Stimulated activated CD4-positive, alpha-beta T cell treated with anti-CD3 and anti-CD28 coated beads, TNF-alpha, amount 100 ng/mL, for 1 hour (primary cell): Measurements from ENCODE around the gene PHC3.
"Not testable (repeated sequence)": the region's sequence is repeated elsewhere in the genome, so short reads cannot be mapped to it uniquely, and the experiment has no call there.

Experiments
- DNase-seq, 3 donors: peaks; one replicate each; pipeline ENCODE4 v3.0.0-alpha.2; 2020; ENCODE audit warnings: low read depth in 3 of 3, low spot score in 1 of 3

PHC3 gene

DNA sequence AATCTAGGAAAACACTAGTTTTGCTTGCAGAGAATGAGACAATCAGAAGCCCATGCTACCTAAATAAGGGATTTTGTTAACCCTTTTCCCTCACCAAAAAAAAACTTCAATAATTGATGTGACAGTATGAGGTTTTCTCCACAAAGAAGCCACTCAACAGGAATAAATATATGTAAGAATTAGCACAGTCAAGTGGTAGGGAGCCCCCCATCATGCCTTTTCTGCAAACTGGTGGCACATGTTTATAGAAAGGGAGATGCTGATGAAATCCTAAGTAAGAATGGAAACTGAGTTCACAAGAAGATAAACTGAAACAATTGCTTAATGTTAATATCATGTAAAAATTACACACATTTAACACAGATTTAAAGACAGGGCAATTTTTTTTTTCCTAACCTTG is 51.0 kb downstream of the PHC3 start:
- no peak for DNase-seq

- no peak for DNase-seq
Measured at GRCh38 chr3:170128977-170129431, 52.5 kb downstream of the PHC3 start.

GRCh38 chr3:170128259-170128976 is 53.1 kb downstream of the PHC3 start:
- no peak for DNase-seq

DNA sequence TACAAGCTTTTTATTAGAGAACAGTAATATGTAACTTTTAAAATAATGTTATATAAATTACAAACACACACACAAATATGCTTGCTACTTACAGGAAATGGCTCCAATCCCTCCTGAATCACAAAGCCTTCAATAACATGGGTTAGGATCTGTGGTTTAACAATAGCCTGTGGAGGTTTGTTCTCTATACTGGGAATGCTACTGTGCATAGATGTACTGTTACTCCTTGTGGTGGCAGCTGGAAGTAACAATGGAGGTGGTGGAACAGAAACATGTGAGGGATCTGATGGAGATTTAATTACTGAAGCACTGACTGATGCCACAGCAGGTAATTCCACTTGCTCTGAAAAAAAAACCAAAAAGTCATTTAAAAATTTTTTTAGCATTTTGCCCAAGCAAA is 64.4 kb downstream of the PHC3 start:
- no peak for DNase-seq

GRCh38 chr3:170114165-170114564 is 67.4 kb downstream of the PHC3 start:
- DNase-seq: not testable (repeated sequence)

DNA sequence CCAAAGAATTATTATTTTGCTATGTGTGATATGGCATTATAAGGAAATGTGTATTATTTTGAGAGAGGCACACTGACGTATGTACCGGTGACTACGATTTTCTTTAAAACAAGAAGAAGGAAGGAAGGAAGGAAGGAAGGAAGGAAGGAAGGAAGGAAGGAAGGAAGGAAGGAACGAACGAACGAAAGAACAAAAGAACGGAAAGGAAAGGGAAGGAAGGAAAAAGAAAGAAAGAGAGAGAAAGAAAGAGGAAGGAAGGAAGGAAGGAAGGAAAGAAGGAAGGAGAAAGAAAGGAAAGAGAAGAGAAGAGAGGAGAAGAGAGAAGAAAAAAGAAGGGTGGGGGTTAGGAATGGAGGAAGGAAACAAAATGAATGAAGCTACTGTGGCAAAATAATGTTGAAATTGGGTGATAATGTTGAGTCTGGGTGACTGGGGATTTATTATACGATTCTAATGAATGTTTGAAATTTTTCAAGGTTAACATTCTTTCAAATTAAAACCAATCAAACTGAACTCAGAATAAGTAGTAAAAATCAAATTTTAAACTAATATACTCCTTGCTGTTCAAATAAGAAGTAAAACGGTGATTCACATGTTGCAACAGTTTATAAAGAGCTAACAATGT is 70.3 kb downstream of the PHC3 start:
- DNase-seq: no peak

DNA sequence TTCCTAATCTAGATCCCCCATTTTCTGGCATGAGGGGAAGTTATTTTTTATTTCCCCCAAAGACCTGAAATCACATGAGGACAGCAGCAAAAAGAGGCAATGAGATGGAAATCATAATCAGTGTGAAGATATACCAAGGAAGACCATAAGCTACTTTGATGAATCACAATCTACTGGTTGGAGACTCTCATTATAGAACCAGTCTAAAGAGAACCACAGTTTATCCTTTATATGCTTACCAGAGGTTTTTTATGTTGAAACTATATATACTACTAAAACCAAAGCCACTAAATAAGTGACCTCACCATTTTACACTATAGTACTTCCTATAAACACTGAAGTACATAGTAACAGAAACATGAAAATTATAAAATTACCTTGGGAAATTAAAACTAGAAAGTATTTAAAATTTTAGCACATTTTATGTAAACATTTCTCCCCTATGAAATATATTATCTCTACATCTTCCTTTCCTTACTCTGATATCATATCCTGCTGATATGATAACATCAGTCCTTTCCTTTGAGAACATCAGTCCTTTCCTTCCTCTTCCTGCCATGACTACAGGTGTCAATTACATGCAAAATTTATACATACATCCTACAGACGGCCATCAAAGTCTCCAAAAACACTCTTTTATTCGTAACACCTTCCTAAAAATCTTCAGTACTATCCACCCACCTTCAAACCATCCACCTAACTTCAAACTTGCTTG is 71.8 kb downstream of the PHC3 start:
- no peak for DNase-seq

DNA sequence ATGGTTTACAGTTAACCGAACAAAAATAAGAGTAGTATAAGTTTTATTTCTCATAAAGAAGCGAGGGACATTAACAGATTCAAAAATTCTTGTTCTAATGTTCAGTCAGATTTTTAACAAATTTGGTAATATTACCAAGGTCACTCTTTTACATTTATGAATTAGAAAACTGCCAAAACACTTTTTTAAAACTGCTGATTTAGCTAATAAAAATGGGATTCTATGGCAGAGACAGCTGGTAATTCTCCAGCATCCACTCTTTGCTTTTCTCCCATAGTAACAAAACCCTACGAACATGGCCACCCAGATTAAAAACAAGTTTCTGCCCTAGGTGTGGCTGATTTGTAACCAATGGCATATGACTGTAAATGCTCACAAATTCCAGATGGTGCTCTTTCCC is 72.6 kb downstream of the PHC3 start:
- DNase-seq: no peak

GRCh38 chr3:170107941-170108340 is 73.6 kb downstream of the PHC3 start:
- DNase-seq: no peak

DNA sequence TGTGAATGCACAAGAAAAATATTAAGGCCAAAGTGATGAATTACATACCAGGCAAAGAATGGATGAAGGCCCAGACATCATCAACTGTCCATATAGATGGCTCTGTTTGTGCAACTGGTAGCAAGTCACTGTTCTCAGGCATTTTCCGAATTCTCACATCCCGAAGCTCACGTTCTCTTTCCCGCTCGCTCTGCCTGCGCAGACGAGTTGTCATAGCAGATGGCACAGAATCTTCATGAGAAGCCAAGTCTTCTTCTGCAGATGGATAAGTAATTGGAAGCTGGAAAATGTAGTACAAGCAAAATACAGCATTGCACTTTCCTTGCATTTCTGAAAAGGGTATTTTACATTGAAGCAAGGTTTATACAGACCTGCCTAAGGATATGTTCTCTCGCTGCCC is 79.1 kb downstream of the PHC3 start:
- no peak for DNase-seq

- no peak for DNase-seq
Measured at GRCh38 chr3:170100944-170101343, 80.6 kb downstream of the PHC3 start.

GRCh38 chr3:170098753-170099152 is 82.8 kb downstream of the PHC3 start:
- DNase-seq: no peak

DNA sequence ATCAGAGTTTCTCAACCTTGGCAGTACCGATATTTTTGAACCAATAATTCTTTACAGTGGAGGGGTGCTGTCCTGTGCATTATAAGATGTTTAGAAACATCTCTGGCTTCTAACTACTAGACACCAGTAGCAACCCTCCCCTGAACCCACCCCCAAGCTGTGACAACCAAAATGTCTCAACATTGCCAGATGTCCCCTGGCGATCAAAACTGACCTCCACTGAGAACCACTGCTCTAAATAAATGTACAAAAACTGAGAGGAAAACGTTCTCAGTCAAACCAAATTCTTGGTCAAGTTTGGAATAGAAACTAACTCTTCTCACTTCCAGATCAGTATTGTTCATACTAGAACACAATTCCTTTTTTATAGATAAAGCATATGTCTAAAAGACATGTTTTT is 85.2 kb downstream of the PHC3 start:
- no peak for DNase-seq

DNA sequence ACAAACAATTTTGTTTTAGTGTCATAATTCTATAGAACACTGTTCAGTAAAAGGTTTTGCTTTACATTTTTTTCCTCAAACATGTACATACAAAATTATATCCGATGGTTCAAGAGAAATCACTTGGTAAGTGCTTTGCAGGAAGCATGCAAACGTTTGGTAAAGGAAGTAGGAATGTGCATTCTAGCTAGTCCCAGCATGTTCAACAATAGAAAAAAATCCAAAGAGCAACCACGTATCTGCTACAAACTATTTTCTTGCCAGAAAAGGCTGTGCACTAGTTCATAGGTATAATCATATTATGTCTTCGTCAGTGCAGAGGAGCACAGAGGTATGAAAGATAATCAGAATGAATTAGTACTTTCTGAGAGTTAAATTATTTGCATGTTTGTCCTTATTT is 85.8 kb downstream of the PHC3 start:
- no peak for DNase-seq

GRCh38 chr3:170092907-170093306 is 88.6 kb downstream of the PHC3 start:
- DNase-seq: no peak

GRCh38 chr3:170090601-170090981 is 90.9 kb downstream of the PHC3 start:
- no peak for DNase-seq

DNA sequence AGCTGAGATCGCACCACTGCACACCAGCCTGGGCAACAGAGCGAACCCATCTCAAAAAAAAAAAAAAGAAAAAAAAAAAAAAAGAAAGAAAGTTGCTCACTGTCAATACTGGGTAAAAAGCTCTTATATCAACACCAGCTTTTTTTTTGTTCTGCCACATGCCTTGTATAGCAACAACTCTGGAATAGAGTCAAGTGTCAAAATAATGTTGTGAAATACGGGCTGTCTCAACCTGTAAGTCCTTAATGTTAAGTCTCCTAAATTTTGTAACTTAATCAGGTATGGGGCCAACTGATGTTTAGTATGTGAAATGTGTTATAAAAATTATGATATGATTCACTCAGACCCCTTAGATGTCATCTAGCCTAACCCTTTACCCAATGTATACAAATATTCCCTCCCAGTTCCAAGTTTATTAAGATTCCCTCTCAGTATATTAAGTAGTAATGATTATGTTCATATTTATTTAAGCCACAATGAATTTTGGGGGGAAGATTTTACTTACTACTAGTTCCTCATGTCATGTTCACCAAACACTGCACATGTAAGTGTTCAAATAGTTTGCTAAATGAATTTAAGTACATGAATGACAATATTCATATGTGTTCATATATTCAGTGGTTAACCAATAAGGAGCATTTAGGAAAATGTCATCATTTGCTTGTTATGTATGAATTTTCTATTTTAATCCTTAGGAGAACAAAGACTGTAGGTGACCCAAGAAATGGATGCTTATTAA is 91.5 kb downstream of the PHC3 start:
- DNase-seq: no peak

DNA sequence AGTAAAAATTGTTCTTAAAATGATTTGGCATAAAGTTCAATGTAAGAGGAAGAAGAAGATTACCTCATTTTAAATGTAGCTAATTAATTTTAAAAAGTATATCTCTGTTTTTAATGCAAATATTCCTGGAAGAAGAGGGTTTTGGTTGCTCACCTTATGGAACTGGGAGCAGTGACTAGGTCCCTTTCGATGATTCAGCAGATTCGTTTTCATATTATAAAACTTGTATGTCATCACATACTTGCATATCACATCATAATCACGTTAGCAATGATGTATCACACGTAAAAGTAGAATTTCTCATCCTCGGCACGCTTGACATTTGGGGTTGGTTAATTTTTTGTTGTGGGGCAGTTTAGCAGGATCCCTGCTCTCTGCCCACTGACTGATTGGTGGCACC is 96.1 kb downstream of the PHC3 start:
- no peak for DNase-seq

GRCh38 chr3:170083343-170083742 is 98.2 kb downstream of the PHC3 start:
- DNase-seq: no peak

DNA sequence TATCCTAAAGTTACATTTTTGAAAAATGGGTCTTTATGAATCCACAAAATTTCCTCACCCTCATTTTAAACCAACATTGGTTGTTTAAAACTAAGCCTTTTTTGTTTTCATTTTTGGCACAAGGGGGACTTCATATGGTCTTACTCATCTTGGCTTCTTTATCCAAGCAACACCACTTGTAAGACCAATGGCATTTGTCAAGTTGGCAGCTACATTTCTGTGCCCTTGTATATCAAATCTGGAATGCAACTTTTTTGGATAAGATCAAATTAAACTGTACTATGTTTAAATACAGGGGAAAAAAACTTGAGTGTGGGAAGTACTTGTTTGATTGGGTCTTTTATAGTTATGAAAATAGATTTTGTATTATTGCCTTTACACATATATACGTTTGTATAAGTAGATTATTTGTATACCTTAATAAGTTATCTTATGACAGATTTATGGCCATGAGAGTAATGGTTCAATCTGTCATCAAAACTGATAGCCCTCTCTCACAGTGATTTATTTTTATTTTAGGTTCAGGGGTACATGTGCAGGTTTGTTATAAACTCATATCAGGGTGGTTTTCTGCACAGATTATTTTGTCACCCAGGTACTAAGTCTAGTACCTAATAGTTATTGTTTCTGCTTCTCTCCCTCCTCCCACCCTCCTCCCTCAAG is 100.3 kb downstream of the PHC3 start:
- no peak for DNase-seq

- DNase-seq: no peak
Measured at GRCh38 chr3:170080605-170081004, 100.9 kb downstream of the PHC3 start.
